GM12892 (cell line): Measurements from ENCODE around the gene GPR107.

Source experiments
- DNase-seq: peaks from one replicate; pipeline ENCODE4 v3.0.0; 2011; ENCODE audit not compliant: insufficient read length
- FAIRE-seq: peaks from 2 replicates; lab custom pipeline; 2011; peaks lifted over from hg19 to GRCh38; lab: Jason Lieb, UNC
- POLR2A ChIP-seq: IDR thresholded peaks from 2 replicates; pipeline ENCODE4 v1.6.1; 2011; ENCODE audit warnings: low read depth, low read length, control low read depth
- POLR2AphosphoS5 ChIP-seq: IDR thresholded peaks from 2 replicates; pipeline ENCODE4 v1.6.1; 2011; ENCODE audit warnings: low read depth, low read length, control low read depth
- TAF1 ChIP-seq: IDR thresholded peaks from 2 replicates; pipeline ENCODE4 v1.6.1; 2011; ENCODE audit warnings: low read depth, mild to moderate bottlenecking, control low read depth, low read length, borderline replicate concordance

Gene GPR107

DNA sequence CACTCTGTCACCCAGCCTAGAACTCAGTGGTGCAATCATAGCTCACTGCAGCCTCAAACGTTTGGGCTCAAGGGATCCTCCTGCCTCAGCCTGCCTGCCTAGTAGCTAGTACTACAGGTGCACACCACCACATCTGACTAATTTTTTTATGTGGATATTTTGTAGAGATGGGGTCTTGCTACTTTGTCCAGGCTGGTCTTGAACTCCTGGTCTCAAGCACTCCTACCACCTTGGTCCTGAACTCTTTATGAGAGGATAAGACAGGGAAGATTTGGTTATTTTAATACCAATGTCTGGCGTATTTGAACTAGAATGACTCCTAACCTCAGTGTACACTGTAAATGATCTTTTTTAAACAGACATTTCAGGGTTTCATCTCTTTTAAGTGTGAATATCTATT, 9.0 kb downstream of the GPR107 start:
- DNase-seq (no peak), FAIRE-seq (no peak)
- no peak for TF ChIP-seq TAF1
- TF ChIP-seq POLR2A = no peak

DNA sequence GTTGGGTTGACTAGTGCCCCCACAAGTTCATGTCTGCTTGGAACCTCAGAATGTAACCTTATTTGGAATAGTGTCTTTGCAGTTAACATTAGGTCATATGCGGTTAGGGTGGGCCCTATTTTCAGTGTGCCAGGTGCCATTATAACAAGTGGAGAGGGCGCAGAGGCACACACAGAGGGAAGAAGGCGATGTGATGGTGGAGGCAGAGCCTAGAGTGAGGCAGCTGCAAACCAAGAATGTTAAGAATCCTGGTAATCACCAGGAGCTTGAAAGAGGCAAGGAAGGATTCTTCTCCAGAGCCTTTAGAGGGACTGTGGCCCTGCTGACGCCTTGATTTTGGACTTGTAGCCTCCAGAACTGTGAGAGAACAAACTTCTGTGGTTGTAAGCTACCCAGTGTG, 10.9 kb downstream of the GPR107 start:
- FAIRE-seq = no peak
- no peak for DNase-seq
- TF ChIP-seq TAF1 (no peak), POLR2AphosphoS5 (no peak), POLR2A (no peak)

DNA sequence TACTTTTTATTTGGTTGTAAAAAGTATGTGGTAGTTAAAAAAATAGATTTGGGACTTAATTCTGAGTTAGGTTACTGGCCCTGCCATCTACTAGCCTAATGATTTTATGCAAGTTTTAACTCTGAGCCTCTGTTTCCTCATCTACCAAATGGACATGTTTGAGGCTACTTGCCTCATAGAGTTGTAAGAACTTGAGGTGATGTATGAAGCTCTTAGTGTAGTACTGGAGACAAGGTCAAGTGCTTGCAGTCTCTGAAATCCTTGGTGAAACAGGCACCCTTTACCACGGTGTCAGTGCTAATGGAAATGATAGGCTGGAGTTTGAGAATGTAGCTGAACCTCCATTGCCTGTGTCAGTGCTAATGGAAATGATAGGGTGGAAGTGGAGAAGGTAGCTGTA, 15.3 kb downstream of the GPR107 start:
- DNase-seq = no peak
- no peak for FAIRE-seq
- TF ChIP-seq TAF1 (no peak), POLR2AphosphoS5 (no peak), POLR2A (no peak)

DNA sequence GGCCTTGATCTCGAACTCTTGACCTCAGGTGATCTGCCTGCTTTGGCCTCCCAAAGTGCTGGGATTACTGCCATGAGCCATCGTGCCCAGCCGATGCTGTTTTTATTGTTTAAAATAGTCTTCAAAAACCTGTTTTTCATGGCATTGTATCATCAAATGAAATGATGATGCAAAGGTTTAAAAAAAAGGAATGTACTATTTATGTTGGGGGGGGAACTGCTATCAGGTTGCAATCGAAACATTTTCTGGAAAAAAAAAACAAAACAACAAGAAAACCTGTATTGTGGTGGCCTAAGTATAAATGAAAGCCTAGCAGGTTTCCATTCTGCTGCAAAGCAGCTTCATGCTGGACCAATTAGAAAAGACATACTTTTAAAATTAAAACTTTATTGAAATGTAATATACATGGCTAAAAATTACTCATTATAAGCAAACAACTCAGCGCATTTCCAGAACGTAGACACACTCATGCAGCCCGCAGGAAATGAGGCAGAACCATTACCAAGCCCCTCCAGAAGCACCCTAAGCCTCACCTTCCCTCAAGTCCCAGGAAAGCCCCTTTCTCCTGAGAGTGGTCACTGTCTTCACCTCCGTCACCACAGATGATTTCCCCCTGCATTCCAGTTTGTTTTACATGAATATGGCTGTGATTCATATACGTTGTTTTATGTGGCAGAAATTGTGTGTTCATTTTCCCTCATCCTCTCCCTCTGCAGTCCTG, 19.0 kb downstream of the GPR107 start:
- DNase-seq = no peak
- no peak for TF ChIP-seq TAF1
- no peak for TF ChIP-seq POLR2AphosphoS5
- TF ChIP-seq POLR2A = no peak
- no peak for FAIRE-seq

DNA sequence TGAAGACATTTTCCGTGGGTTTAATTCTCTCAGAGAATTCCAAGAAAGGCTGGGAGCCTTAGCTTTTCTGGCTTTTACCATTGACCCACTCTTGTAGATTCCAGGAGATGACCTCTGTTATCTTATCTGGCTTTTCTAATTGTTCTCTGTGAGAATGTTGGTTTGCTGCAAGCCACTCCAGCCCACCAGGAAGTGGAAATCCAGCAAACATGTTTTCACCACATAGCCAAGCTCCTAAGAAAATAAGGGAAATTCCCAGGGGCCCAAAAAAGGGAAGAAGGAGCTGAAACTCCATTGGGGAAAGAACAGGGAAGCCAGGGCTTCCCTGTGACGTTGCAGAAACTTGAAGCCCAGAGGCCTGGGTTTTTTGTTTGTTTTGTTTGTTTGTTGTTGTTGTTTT, 19.7 kb downstream of the GPR107 start:
- FAIRE-seq (no peak), DNase-seq (no peak)
- no peak for TF ChIP-seq TAF1
- no peak for TF ChIP-seq POLR2A
- no peak for TF ChIP-seq POLR2AphosphoS5

DNA sequence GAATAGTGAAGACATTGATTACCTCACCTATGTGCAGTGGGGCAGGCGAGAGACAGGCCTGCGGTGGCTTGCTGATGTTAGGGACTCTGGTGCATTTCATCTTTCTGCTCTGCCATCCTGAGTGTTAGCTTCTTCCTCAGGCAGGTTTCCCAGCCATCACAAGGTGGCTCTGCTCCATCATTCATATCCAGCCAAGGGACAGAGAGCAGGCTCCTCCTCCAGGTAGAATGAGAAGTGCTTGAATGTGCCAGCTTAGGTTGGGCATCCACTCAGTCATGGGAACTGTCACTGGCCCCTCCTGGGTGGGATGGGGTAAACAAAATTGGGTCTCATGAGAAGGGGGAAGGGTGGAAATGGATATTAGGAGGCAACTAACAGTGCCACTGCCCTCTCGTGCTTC, 24.8 kb downstream of the GPR107 start:
- no peak for FAIRE-seq
- TF ChIP-seq TAF1 = no peak
- TF ChIP-seq POLR2A = no peak
- TF ChIP-seq POLR2AphosphoS5 = no peak

DNA sequence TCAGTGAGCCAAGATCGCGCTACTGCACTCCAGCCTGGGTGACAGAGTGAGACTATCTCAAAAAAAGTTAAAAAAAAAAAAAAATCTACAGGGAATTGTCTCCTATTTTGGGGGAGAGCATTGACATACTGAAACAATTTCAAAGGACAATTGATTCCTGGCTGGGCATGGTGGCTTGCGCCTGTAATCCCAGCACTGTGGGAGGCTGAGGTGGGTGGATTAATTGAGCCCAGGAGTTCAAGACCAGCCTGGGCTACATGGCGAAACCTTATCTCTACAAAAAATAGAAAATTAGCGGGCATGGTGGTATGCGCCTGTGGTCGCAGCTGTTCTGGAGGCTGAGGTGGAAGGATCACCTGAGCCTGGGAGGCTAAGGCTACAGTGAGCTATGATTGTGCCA, 30.6 kb downstream of the GPR107 start:
- TF ChIP-seq POLR2A = no peak
- DNase-seq (no peak), FAIRE-seq (no peak)

More for the DNA sequence above, 24.8 kb downstream of the GPR107 start:
- no peak for DNase-seq

DNA sequence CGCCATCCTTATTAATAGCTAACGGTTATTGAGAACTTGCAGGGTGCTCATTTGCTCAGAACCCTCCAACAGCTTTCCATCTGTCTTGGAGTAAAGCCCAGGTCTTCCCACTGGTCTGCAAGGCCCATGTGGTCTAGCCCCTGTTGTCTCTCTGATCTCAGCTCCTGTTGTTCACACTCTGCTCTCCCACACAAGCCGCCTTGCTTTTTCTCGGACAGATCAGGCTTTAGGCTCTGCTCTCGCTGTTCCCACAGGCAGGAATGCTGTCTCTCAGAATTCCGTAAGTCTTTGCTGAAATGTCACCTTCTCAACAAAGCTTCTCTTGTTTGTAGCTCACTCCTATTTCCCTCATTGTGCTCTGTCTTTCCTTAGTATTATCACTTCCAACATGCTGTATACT, 34.3 kb downstream of the GPR107 start:
- no peak for FAIRE-seq
- no peak for DNase-seq
- no peak for TF ChIP-seq POLR2A
- TF ChIP-seq TAF1 = no peak
- no peak for TF ChIP-seq POLR2AphosphoS5

DNA sequence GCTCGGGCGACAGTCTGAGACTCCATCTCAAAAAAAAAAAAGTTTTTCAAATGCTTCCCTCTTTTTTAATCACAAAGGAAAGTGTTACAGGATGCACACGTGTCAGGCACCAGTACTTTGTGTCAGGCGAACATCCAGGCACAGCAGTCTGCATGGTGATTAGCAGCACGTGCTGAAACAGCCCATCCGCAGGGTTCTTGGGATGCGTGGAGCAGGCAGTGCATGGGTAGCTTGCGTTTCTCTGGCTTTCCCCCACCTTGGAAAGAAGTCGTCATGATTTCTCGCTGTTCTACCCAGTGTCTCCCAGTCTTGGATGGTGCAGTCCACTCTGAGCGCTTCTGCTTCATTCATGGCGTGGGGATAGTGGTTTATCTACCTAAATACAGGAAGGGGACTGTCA, 35.4 kb downstream of the GPR107 start:
- DNase-seq (no peak), FAIRE-seq (no peak)
- TF ChIP-seq POLR2A (no peak), POLR2AphosphoS5 (no peak), TAF1 (no peak)

DNA sequence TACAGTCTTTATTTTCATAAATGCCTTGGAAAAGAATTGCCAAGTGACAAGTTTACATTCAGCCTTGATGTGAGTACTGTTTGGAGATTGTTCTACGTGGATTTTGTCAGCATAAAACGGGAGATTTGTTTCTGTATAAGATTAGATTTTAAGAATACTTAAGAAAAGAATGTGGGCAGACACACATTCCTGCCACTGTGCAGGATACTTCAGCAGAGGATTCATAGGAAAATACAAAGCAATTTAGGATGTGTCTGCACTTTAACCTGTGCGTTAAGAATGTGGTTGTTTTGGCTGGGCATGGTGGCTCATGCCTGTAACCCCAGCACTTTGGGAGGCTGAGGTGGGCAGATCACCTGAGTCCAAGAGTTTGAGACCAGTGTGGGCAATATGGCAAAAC, 37.2 kb downstream of the GPR107 start:
- TF ChIP-seq POLR2AphosphoS5 (no peak), POLR2A (no peak), TAF1 (no peak)
- DNase-seq (no peak), FAIRE-seq (no peak)

DNA sequence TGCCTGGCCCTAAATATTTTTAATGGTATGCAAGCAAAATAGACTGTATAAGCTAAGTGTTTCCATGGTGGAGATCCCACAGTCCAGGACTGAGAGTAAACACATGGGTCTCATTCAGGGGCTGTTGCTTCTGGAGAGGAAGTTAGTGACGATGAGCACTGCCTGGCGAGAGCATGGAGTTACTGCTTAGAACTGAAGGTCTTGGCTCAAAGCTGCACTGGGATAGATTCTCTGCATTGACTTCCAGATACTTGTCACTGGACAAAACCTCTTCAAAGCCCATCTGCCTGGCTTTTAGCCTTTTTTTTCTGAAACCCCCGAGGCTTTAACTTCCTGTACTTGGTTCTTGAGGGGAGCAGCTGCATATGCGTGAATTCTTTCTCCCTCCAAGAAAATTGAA, 39.2 kb downstream of the GPR107 start:
- FAIRE-seq (no peak), DNase-seq (no peak)
- TF ChIP-seq TAF1 (no peak), POLR2A (no peak), POLR2AphosphoS5 (no peak)

DNA sequence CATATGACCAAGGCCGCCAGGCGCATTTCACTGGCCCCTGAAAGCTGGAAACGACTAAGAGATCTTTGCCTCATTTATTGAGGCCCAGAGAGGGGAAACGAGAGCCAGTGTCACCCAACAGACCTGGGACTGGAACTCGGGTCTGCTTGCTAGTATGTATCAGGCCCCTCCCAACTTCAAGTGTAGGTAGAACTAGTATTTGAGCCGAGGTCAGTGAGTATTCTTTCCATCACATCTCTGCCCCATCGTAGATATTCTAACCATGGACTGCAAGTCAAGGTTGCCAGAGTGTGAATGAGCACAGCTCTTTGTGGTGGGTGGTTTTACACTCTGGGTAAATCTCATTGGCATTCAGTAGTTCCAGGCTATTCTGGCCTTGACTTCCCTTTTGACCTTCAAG, 42.2 kb downstream of the GPR107 start:
- DNase-seq (no peak), FAIRE-seq (no peak)
- TF ChIP-seq TAF1 (no peak), POLR2AphosphoS5 (no peak), POLR2A (no peak)

DNA sequence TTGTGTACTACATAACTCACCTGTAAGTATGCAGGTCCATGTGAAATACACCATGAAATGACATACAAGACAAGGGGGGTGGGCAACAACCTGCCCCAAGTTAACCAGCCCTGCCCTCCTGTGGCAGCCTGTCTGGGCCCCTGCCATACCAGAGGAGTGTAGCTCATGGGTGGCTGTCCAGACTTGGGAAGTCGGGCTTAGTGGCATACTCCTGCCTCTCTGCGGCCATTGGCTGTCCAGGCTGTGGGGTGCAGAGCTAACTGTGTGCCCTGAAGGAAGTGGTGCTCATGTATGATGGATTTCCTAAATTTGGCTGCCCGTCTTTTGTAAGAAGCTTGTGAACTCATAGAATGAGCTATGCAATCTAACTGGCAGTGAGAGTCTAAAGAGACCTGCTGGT, 47.0 kb downstream of the GPR107 start:
- DNase-seq = no peak
- TF ChIP-seq POLR2AphosphoS5 (no peak), TAF1 (no peak), POLR2A (no peak)
- no peak for FAIRE-seq
